ENCODE results near the gene MYL4.

The MYL4 gene

DNA sequence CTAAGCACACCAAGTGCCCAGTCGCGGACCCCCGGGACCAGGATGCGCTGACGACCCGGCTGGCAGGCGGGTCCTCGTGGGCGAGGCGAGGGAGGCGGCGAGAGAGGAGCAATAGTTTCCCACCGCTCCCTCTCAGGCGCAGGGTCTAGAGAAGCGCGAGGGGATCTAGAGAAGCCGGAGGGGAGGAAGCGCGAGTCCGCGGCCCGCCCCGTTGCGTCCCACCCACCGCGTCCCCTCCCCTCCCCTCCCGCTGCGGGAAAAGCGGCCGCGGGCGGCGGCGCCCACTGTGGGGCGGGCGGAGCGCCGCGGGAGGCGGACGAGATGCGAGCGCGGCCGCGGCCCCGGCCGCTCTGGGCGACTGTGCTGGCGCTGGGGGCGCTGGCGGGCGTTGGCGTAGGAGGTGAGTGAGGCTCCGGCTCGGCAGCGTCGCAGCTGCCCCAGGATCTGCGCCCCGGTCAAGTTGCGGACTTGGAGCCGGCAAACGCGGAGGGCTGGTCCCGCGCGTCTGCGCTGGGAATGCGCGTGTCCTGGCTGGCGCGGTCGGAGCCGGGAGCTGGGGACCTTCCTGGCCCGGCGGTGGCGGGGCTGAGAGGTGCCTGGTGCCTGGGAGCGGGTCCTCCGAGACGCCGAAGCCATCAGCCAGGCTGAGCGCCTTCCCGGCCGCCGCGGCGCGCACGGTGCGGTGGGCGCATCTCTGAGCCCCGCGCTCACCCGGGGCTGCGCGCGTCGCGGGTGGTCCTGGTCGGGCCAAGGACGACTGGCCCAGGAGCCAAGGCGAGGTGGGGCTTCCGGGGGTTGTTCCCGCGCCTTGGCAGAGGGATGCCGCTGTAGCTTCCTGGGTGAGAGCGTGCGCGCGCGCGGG, 44.6 kb downstream of the MYL4 start, which contains the start of gene ITGB3:
ITGB3 (plus strand) TSS at position 287 of the 862 bp plus-strand sequence; CDS start at position 322, 35 bp downstream.
- Histone ChIP-seq H4K20me1 (ENCODE audit: insufficient read depth, low read length) (no peaks in the 10 kb centered on the region), H3K36me3 (ENCODE audit: insufficient read depth, low read length) (no peaks in the 10 kb centered on the region), H3K9me2 (ENCODE audit: low read depth, low read length) (no peaks in the 10 kb centered on the region), H2AFZ (ENCODE audit: low read length) (peak within 1 kb of the TSS; percentile 22), H3K4me1 (ENCODE audit: insufficient read depth, low read length, severe bottlenecking) (peaks cover 12% of the 10 kb centered on the region), H3K27me3 (ENCODE audit: insufficient read depth, low read length) (no peaks in the 10 kb centered on the region), H3K4me2 (ENCODE audit: low read length) (peak within 1 kb of the TSS; percentile 98), H3F3A (ENCODE audit: insufficient read depth, low read length) (no peaks in the 10 kb centered on the region), H3K27ac (ENCODE audit: low read depth, low read length, poor library complexity, severe bottlenecking) (no peak within 1 kb of the TSS), H3K4me3 (ENCODE audit: low read depth, low read length, poor library complexity, severe bottlenecking) (peak within 1 kb of the TSS; percentile 69), H3K79me2 (ENCODE audit: insufficient read depth, low read length) (no peaks in the 10 kb centered on the region), H3K9ac (ENCODE audit: low read length) (peak within 1 kb of the TSS; percentile 58), H3K9me3 (ENCODE audit: low read length) (no peaks in the 10 kb centered on the region)
- no peak for TF ChIP-seq EZH2 (IDR thresholded peaks at IDR 0.05; ENCODE audit: borderline replicate concordance, low read length)
- TF ChIP-seq, protein P1, sequence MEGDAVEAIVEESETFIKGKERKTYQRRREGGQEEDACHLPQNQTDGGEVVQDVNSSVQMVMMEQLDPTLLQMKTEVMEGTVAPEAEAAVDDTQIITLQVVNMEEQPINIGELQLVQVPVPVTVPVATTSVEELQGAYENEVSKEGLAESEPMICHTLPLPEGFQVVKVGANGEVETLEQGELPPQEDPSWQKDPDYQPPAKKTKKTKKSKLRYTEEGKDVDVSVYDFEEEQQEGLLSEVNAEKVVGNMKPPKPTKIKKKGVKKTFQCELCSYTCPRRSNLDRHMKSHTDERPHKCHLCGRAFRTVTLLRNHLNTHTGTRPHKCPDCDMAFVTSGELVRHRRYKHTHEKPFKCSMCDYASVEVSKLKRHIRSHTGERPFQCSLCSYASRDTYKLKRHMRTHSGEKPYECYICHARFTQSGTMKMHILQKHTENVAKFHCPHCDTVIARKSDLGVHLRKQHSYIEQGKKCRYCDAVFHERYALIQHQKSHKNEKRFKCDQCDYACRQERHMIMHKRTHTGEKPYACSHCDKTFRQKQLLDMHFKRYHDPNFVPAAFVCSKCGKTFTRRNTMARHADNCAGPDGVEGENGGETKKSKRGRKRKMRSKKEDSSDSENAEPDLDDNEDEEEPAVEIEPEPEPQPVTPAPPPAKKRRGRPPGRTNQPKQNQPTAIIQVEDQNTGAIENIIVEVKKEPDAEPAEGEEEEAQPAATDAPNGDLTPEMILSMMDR (IDR thresholded peaks at IDR 0.05; ENCODE audit: low read length) = peak; percentile 35

DNA sequence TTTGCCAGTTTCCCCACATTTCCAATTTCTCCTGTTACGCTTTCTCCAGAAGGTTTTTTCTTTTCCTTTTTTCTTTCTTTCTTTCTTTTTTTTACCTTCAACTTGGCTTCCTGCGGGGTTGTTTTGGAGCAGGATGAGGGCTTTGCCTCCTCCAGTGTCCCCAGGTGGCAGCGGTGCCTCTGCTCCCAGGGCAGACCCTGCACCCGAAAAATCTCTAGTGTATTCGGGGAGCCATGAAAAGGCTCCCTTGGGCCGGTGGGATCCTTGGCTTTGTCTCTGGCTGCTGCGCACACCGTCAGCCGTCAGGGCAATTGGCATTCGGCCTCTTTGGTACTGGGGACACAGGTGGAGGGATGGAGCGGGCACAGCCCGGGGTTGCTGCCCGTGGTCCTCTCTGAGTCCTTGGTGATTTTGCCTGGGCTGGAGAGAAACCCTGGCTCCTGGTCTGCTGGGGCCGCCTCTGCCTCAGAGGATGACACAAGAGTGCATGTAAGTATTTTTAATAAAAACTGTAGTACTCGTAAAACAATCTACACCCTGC, 45.3 kb downstream of the MYL4 start:
- peak overlapping the region; percentile 69 for H3K4me3 ChIP-seq (ENCODE audit: low read depth, low read length, poor library complexity, severe bottlenecking)
- no peak overlapping the region for H3K27ac ChIP-seq (ENCODE audit: low read depth, low read length, poor library complexity, severe bottlenecking)
- H3F3A ChIP-seq (ENCODE audit: insufficient read depth, low read length) = no peaks in the 10 kb centered on the region
- no peaks in the 10 kb centered on the region for H3K9me2 ChIP-seq (ENCODE audit: low read depth, low read length)
- peak overlapping the region; percentile 22 for H2AFZ ChIP-seq (ENCODE audit: low read length)
- no peaks in the 10 kb centered on the region for H4K20me1 ChIP-seq (ENCODE audit: insufficient read depth, low read length)
- H3K9me3 ChIP-seq (ENCODE audit: low read length) = no peaks in the 10 kb centered on the region
- TF ChIP-seq, protein P1 (IDR thresholded peaks at IDR 0.05; ENCODE audit: low read length) = no peak
- TF ChIP-seq EZH2 (IDR thresholded peaks at IDR 0.05; ENCODE audit: borderline replicate concordance, low read length) = no peak
- H3K79me2 ChIP-seq (ENCODE audit: insufficient read depth, low read length) = no peaks in the 10 kb centered on the region
- peak overlapping the region; percentile 58 for H3K9ac ChIP-seq (ENCODE audit: low read length)
- H3K36me3 ChIP-seq (ENCODE audit: insufficient read depth, low read length) = no peaks in the 10 kb centered on the region
- peak overlapping the region; percentile 98 for H3K4me2 ChIP-seq (ENCODE audit: low read length)
- no peaks in the 10 kb centered on the region for H3K27me3 ChIP-seq (ENCODE audit: insufficient read depth, low read length)
- peaks cover 12% of the 10 kb centered on the region for H3K4me1 ChIP-seq (ENCODE audit: insufficient read depth, low read length, severe bottlenecking)

DNA sequence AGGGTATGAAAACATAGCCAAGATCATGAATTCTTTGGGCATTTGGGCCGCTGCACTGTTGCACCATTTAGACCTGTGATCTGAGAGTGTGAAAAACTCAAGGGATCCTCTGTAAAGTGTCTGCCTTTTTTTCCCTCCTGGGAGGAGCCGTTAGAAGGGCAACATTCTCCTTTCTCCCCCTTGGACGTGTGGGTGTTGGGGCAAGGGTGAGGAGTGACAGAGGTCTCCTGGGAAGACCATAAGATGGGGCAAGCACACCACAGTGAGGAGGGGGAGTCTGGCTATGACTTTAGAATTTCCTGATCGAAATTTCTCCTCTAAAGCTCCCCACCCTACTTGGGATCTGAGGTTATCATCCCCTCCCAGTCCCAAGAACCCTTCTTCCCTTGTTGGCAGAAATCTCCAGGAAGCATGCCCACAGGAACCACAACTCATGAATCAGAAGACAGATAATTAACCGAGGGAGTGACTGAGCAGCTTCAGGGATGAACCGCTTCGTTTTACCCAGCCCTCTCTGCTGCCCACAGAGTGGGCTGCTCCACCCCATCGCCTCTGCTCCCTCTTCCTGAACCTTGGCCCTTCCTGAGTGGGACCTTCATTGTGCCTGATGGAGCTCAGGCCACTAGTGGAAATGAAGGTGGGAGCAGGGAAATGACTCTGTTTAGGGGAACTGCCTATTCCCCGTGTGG, 48.6 kb downstream of the MYL4 start:
- Histone ChIP-seq H3K4me1 (ENCODE audit: insufficient read depth, low read length, severe bottlenecking) (peaks cover 12% of the 10 kb centered on the region), H2AFZ (ENCODE audit: low read length) (no peak overlapping the region), H3K79me2 (ENCODE audit: insufficient read depth, low read length) (no peaks in the 10 kb centered on the region), H3K27ac (ENCODE audit: low read depth, low read length, poor library complexity, severe bottlenecking) (no peak overlapping the region), H3K9me3 (ENCODE audit: low read length) (no peaks in the 10 kb centered on the region), H3K27me3 (ENCODE audit: insufficient read depth, low read length) (no peaks in the 10 kb centered on the region; the same call in 1 of the 2 replicates), H3K9me2 (ENCODE audit: low read depth, low read length) (no peaks in the 10 kb centered on the region), H3K4me2 (ENCODE audit: low read length) (no peak overlapping the region), H3K4me3 (ENCODE audit: low read depth, low read length, poor library complexity, severe bottlenecking) (no peak overlapping the region), H3K9ac (ENCODE audit: low read length) (no peak overlapping the region), H3K36me3 (ENCODE audit: insufficient read depth, low read length) (no peaks in the 10 kb centered on the region), H4K20me1 (ENCODE audit: insufficient read depth, low read length) (no peaks in the 10 kb centered on the region), H3F3A (ENCODE audit: insufficient read depth, low read length) (no peaks in the 10 kb centered on the region)
- no peak for TF ChIP-seq EZH2 (IDR thresholded peaks at IDR 0.05; ENCODE audit: borderline replicate concordance, low read length)
- TF ChIP-seq, protein P1 (IDR thresholded peaks at IDR 0.05; ENCODE audit: low read length) = no peak
